Measurements from ENCODE around the gene KRT4. TPM values are rescaled to one million over a fixed set of nuclear protein-coding genes. Genes with fewer than 3 reads are reported as not detected.

KRT4 gene
- polyA plus RNA-seq, 2 of the 4 experiments (the other 2 are of a cell fraction): 2.1 to 12.8 TPM

DNA sequence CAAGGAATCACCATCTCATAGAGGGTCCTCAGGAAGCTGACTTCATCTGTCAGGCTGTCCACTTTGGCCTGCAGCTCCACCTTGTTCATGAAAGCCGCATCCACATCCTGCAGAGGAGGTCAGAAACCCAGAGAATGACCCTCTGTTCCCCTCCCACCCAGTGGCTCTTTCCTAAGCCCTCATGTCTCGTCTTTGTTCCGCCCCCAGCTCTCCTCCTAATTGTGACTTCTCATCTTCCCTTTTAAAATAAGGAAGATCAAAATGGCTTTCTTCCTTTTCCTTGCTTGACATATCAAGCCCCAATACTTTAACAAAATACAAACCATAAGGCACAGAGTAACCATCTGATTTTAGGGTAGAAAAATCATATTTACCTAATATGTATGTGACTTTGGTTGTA, 41.1 kb downstream of the KRT4 start:
- no peak for FAIRE-seq
- WGBS (ENCODE audit: missing lambda C conversion rate): 63% methylated on average over 3 of the region's 3 CpGs
- POLR2A ChIA-PET: interaction anchor here (0.8 kb wide), 1 partner anchor 28 kb away, joined by 3 read pairs; no protein-coding TSS in a partner anchor
- Histone ChIP-seq H3K4me2 (no peak overlapping the region), H3K9me3 (no peaks in the 10 kb centered on the region), H3K27ac (no peak overlapping the region), H3K4me3 (no peak overlapping the region), H3K4me1 (no peaks in the 10 kb centered on the region)
- no peak for TF ChIP-seq FOXS1 (CRISPR knock-in tag; IDR thresholded peaks at IDR 0.05)
- no peak for TF ChIP-seq ZNF302 (CRISPR knock-in tag; IDR thresholded peaks at IDR 0.05)
- TF ChIP-seq, protein P1, sequence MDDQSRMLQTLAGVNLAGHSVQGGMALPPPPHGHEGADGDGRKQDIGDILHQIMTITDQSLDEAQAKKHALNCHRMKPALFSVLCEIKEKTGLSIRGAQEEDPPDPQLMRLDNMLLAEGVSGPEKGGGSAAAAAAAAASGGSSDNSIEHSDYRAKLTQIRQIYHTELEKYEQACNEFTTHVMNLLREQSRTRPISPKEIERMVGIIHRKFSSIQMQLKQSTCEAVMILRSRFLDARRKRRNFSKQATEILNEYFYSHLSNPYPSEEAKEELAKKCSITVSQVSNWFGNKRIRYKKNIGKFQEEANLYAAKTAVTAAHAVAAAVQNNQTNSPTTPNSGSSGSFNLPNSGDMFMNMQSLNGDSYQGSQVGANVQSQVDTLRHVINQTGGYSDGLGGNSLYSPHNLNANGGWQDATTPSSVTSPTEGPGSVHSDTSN (IDR thresholded peaks at IDR 0.05): no peak
- CTCF ChIA-PET: interaction anchor here (0.7 to 1.3 kb wide), 3 partner anchors 20 to 190 kb away, joined by 3 to 4 read pairs (median 3); no protein-coding TSS in a partner anchor
- DNase-seq (ENCODE audit: low read depth in 1 of 2, low spot score in 1 of 2): no peak
- no peak for ATAC-seq

DNA sequence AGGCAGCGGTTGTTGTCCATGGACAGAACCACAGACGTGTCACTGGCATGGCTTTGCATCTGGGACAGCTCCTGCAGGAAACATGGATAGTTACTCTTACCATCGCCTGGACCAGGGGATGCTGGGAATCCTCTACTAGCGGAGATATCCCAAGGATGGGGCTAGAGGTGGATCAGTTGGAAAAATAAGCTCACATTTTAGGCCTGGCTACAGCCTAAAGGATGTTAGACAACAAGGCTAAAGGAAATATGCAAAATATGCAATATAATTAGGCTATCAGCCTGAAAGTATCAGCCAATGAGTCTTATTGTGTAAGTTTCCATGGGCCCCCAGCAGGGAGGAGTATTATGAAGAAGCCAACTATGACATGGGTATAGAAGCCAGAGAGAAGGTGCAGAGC, 41.7 kb downstream of the KRT4 start:
- DNase-seq (ENCODE audit: low read depth in 1 of 2, low spot score in 1 of 2): no peak
- no peak for ATAC-seq
- TF ChIP-seq ZFP36 (IDR thresholded peaks at IDR 0.05; ENCODE audit: borderline replicate concordance, partially characterized antibody) (no peak), CHD2 (IDR thresholded peaks at IDR 0.05; ENCODE audit: low read length, partially characterized antibody) (no peak), FOXS1 (CRISPR knock-in tag; IDR thresholded peaks at IDR 0.05) (no peak), ESRRA (IDR thresholded peaks at IDR 0.05; ENCODE audit: borderline replicate concordance, low read length) (no peak), MAFK (IDR thresholded peaks at IDR 0.05; ENCODE audit: partially characterized antibody) (no peak), FOSL2 (IDR thresholded peaks at IDR 0.05) (no peak), FOSL2 (CRISPR knock-in tag; IDR thresholded peaks at IDR 0.05) (no peak), MAZ (IDR thresholded peaks at IDR 0.05; ENCODE audit: borderline replicate concordance, low read depth, low read length) (no peak), CEBPB (IDR thresholded peaks at IDR 0.05) (no peak), RARB (CRISPR knock-in tag; IDR thresholded peaks at IDR 0.05) (no peak), FOSB (CRISPR knock-in tag; IDR thresholded peaks at IDR 0.05) (no peak), EHF (CRISPR knock-in tag; IDR thresholded peaks at IDR 0.05) (no peak), HEYL (CRISPR knock-in tag; IDR thresholded peaks at IDR 0.05) (no peak), ZC3H11A (IDR thresholded peaks at IDR 0.05) (no peak), MYC (IDR thresholded peaks at IDR 0.05; ENCODE audit: borderline replicate concordance, low read length) (no peak), ZSCAN20 (CRISPR knock-in tag; IDR thresholded peaks at IDR 0.05) (no peak), HOXB5 (CRISPR knock-in tag; IDR thresholded peaks at IDR 0.05) (no peak)
- TF ChIP-seq, protein P2, sequence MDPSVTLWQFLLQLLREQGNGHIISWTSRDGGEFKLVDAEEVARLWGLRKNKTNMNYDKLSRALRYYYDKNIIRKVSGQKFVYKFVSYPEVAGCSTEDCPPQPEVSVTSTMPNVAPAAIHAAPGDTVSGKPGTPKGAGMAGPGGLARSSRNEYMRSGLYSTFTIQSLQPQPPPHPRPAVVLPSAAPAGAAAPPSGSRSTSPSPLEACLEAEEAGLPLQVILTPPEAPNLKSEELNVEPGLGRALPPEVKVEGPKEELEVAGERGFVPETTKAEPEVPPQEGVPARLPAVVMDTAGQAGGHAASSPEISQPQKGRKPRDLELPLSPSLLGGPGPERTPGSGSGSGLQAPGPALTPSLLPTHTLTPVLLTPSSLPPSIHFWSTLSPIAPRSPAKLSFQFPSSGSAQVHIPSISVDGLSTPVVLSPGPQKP (IDR thresholded peaks at IDR 0.05; ENCODE audit: low read depth, low read length): no peak
- TF ChIP-seq, protein P3, sequence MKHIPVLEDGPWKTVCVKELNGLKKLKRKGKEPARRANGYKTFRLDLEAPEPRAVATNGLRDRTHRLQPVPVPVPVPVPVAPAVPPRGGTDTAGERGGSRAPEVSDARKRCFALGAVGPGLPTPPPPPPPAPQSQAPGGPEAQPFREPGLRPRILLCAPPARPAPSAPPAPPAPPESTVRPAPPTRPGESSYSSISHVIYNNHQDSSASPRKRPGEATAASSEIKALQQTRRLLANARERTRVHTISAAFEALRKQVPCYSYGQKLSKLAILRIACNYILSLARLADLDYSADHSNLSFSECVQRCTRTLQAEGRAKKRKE (CRISPR knock-in tag; IDR thresholded peaks at IDR 0.05; ENCODE audit: low read depth): no peak
- TF ChIP-seq, protein P4, sequence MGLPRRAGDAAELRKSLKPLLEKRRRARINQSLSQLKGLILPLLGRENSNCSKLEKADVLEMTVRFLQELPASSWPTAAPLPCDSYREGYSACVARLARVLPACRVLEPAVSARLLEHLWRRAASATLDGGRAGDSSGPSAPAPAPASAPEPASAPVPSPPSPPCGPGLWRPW (IDR thresholded peaks at IDR 0.05): no peak
- TF ChIP-seq, protein P5, sequence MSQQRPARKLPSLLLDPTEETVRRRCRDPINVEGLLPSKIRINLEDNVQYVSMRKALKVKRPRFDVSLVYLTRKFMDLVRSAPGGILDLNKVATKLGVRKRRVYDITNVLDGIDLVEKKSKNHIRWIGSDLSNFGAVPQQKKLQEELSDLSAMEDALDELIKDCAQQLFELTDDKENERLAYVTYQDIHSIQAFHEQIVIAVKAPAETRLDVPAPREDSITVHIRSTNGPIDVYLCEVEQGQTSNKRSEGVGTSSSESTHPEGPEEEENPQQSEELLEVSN (IDR thresholded peaks at IDR 0.05; ENCODE audit: borderline replicate concordance, low read depth): no peak
- Histone ChIP-seq H3K4me3 (no peak overlapping the region), H3K9me3 (no peaks in the 10 kb centered on the region), H3K27ac (no peak overlapping the region), H3K4me1 (no peaks in the 10 kb centered on the region), H3K4me2 (no peak overlapping the region)
- WGBS (ENCODE audit: missing lambda C conversion rate): 74% methylated on average over 4 of the region's 4 CpGs
- CTCF ChIA-PET: interaction anchor here (1.0 to 1.4 kb wide), 4 partner anchors 8 to 190 kb away, joined by 3 to 5 read pairs (median 4); no protein-coding TSS in a partner anchor
- POLR2A ChIA-PET: no interaction called here
- FAIRE-seq: no peak

Data from A549 (cell line).